BE2C (cell line): ENCODE measurements around the gene ENAH.
A peak's percentile ranks its signal among the peaks of the same experiment; 100 is the strongest.

Experiments used
- DNase-seq: peaks from one replicate; pipeline ENCODE4 v3.0.0-alpha.2; 2020
- H3K27me3 ChIP-seq: fragments of 250-450 bp; sonication (Bioruptor Pico); 2 replicates; pipeline ENCODE4 v1.5.1; 2020; ENCODE audit warnings: mild to moderate bottlenecking
- H3K36me3 ChIP-seq: fragments of 250-450 bp; sonication (Bioruptor Pico); 2 replicates; pipeline ENCODE4 v1.5.1; 2020; ENCODE audit warnings: mild to moderate bottlenecking
- H3K4me1 ChIP-seq: fragments of 250-450 bp; sonication (Bioruptor Pico); 2 replicates; pipeline ENCODE4 v1.5.1; 2020
- H3K4me3 ChIP-seq: 2 replicates; pipeline ENCODE4 v1.5.1; 2011; ENCODE audit warnings: low read depth, low read length
- H3K9me3 ChIP-seq: fragments of 250-450 bp; sonication (Bioruptor Pico); 2 replicates; pipeline ENCODE4 v1.5.1; 2020
- CTCF ChIP-seq: IDR thresholded peaks from 2 replicates; pipeline ENCODE4 v1.5.1; 2012; ENCODE audit warnings: mild to moderate bottlenecking, low read depth, low read length

The ENAH gene

GRCh38 chr1:225465793-225466517, 187.0 kb downstream of the ENAH start:
- peaks cover 35% of the 10 kb centered on the region for H3K4me1 ChIP-seq

GRCh38 chr1:225464851-225465792, 187.8 kb downstream of the ENAH start:
- Histone ChIP-seq H3K4me1 (peaks cover 40% of the 10 kb centered on the region), H3K4me3 (no peak overlapping the region), H3K9me3 (no peaks in the 10 kb centered on the region), H3K27me3 (no peaks in the 10 kb centered on the region), H3K36me3 (no peaks in the 10 kb centered on the region)
- no peak for TF ChIP-seq CTCF
- DNase-seq = no peak

More at GRCh38 chr1:225465793-225466517, 187.0 kb downstream of the ENAH start:
- Histone ChIP-seq H3K36me3 (no peaks in the 10 kb centered on the region), H3K9me3 (no peaks in the 10 kb centered on the region), H3K27me3 (no peaks in the 10 kb centered on the region), H3K4me3 (no peak overlapping the region)
- no peak for TF ChIP-seq CTCF
- DNase-seq = no peak

- H3K4me1 ChIP-seq = peaks cover 40% of the 10 kb centered on the region
- H3K4me3 ChIP-seq = peak overlapping the region; percentile 31
- H3K36me3 ChIP-seq = no peaks in the 10 kb centered on the region
- DNase-seq = peak; percentile 66
- H3K9me3 ChIP-seq = no peaks in the 10 kb centered on the region
- no peaks in the 10 kb centered on the region for H3K27me3 ChIP-seq
- TF ChIP-seq CTCF = no peak
These were observed 190.0 kb downstream of the ENAH start for GRCh38 chr1:225462714-225463574.

- H3K36me3 ChIP-seq = no peaks in the 10 kb centered on the region
- H3K9me3 ChIP-seq = no peaks in the 10 kb centered on the region
- peak overlapping the region; percentile 31 for H3K4me3 ChIP-seq
- no peaks in the 10 kb centered on the region for H3K27me3 ChIP-seq
- no peak for TF ChIP-seq CTCF
- DNase-seq = peak; percentile 64
- peaks cover 40% of the 10 kb centered on the region for H3K4me1 ChIP-seq
These were observed 190.6 kb downstream of the ENAH start for GRCh38 chr1:225462429-225462713.

GRCh38 chr1:225461533-225462428, 191.1 kb downstream of the ENAH start:
- Histone ChIP-seq H3K27me3 (no peaks in the 10 kb centered on the region), H3K4me3 (peak overlapping the region; percentile 31), H3K4me1 (peaks cover 40% of the 10 kb centered on the region), H3K9me3 (no peaks in the 10 kb centered on the region), H3K36me3 (no peaks in the 10 kb centered on the region)
- no peak for TF ChIP-seq CTCF
- DNase-seq = peak; percentile 62
